ENCODE results near the gene BCL2L1.

Gene BCL2L1

GRCh38 chr20:31721408-31722256 is 1.0 kb downstream of the BCL2L1 start:
- Histone ChIP-seq H3K9me3 (ENCODE audit: low read length) (no peaks in the 10 kb centered on the region), H3K4me1 (ENCODE audit: insufficient read depth, low read length) (peaks cover 46% of the 10 kb centered on the region), H3K36me3 (ENCODE audit: insufficient read depth, low read length) (peaks cover 6% of the 10 kb centered on the region), H3K9ac (ENCODE audit: low read length) (peak overlapping the region; percentile 83), H3K27ac (ENCODE audit: low read depth, low read length) (peak overlapping the region; percentile 22), H3K27me3 (ENCODE audit: control insufficient read depth in 1 of 2, insufficient read depth in 2 of 2, low read length in 2 of 2) (no peaks in the 10 kb centered on the region), H3K4me3 (ENCODE audit: low read depth in 1 of 2, low read length in 2 of 2) (peak overlapping the region; percentile 94 to 98)

GRCh38 chr20:31720486-31721407 is 1.9 kb downstream of the BCL2L1 start:
- Histone ChIP-seq H3K4me3 (ENCODE audit: low read depth in 1 of 2, low read length in 2 of 2) (peak overlapping the region; percentile 94 to 98), H3K4me1 (ENCODE audit: insufficient read depth, low read length) (peaks cover 46% of the 10 kb centered on the region), H3K9ac (ENCODE audit: low read length) (peak overlapping the region; percentile 83), H3K9me3 (ENCODE audit: low read length) (no peaks in the 10 kb centered on the region), H3K27ac (ENCODE audit: low read depth, low read length) (peak overlapping the region; percentile 22), H3K27me3 (ENCODE audit: control insufficient read depth in 1 of 2, insufficient read depth in 2 of 2, low read length in 2 of 2) (no peaks in the 10 kb centered on the region), H3K36me3 (ENCODE audit: insufficient read depth, low read length) (peaks cover 6% of the 10 kb centered on the region)

DNA sequence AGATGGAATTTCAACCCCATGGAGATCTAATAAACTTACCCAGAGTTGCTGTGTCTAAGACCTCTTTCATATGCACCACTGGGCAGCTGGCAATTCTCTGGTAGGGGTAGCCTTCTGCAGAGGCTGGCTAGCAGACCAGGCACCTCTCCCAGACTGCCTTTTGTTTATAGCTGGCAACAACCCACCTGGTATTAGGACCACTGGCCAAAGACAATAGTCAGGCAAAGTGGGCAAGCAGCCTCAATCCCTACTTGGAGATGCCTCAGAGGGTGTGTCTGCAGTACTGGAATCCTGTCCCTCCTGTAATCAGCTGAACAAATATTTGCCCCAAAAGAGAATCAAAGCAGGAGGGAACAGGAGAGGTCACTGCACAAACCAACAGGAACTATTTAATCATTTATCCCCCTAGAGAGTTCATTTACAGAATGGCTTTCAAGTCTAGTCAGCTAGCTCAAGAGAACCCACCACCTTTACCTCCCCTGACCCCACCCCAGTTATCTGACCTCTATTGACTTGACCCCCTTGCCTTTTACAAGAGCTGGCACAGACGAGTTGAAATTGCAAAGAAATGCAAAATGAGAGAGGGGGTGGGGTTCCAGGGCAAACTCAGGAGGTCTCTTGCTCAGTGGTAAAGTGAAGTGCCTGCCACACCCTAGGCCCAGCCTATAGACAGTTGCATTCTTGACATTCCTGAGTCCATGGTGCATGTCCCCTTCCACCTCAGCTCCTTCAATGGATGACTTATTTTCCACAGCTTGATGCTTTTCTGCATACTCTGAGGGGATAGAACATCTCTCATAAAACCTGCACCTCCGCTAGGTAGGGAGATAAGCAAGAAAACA is 2.8 kb downstream of the BCL2L1 start:
- no peaks in the 10 kb centered on the region for H3K9me3 ChIP-seq (ENCODE audit: low read length)
- H3K4me1 ChIP-seq (ENCODE audit: insufficient read depth, low read length): peaks cover 46% of the 10 kb centered on the region
- no peak overlapping the region for H3K27ac ChIP-seq (ENCODE audit: low read depth, low read length)
- peak overlapping the region; percentile 94 to 98 for H3K4me3 ChIP-seq (ENCODE audit: low read depth in 1 of 2, low read length in 2 of 2)
- H3K36me3 ChIP-seq (ENCODE audit: insufficient read depth, low read length): peaks cover 6% of the 10 kb centered on the region
- peak overlapping the region; percentile 83 for H3K9ac ChIP-seq (ENCODE audit: low read length)
- H3K27me3 ChIP-seq (ENCODE audit: control insufficient read depth in 1 of 2, insufficient read depth in 2 of 2, low read length in 2 of 2): no peaks in the 10 kb centered on the region

- H3K4me1 ChIP-seq (ENCODE audit: insufficient read depth, low read length): peaks cover 47% of the 10 kb centered on the region
- no peaks in the 10 kb centered on the region for H3K9me3 ChIP-seq (ENCODE audit: low read length)
- H3K4me3 ChIP-seq (ENCODE audit: low read depth in 1 of 2, low read length in 2 of 2): peak overlapping the region in 1 of 2 donors; percentile 94
- H3K27ac ChIP-seq (ENCODE audit: low read depth, low read length): no peak overlapping the region
- H3K27me3 ChIP-seq (ENCODE audit: control insufficient read depth in 1 of 2, insufficient read depth in 2 of 2, low read length in 2 of 2): no peaks in the 10 kb centered on the region
- H3K9ac ChIP-seq (ENCODE audit: low read length): no peak overlapping the region
- H3K36me3 ChIP-seq (ENCODE audit: insufficient read depth, low read length): peaks cover 12% of the 10 kb centered on the region
Observed at GRCh38 chr20:31718952-31719643, 3.6 kb downstream of the BCL2L1 start.

DNA sequence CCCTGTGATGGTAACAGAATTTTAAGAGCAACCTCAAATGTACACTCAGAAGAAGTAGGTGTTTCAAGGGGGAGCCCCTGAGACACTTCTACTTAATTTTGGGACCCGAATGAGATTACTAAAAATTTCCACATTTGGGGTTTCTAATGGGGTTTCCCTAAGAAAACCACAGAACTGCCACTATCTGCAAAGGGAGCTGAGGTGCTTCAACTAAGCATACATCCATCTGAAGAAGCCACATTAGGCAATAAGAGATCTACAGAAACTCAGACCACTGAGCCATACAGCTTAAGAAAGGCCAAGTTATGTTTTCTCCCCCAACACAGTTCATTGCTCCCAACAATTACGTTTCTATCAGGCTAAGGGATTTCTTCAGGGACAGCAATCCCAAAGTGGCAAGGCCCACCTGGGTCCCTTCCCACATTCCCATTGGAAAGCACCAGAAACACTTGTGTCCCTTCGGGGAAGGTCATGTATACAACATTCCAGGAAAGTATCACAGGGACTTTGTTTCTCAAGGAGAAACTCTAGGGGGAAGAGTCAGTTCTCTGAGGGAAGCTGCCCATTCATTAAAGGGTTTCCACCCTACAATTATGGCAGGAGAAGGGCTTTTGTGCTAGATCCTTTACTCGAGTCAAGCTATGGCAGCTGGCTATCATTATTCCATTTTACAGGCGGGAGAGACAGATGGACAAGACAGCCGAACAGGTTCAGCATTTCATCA is 5.0 kb downstream of the BCL2L1 start:
- Histone ChIP-seq H3K4me3 (ENCODE audit: low read depth in 1 of 2, low read length in 2 of 2) (no peak overlapping the region), H3K27me3 (ENCODE audit: control insufficient read depth in 1 of 2, insufficient read depth in 2 of 2, low read length in 2 of 2) (no peaks in the 10 kb centered on the region), H3K27ac (ENCODE audit: low read depth, low read length) (no peak overlapping the region), H3K9ac (ENCODE audit: low read length) (no peak overlapping the region), H3K4me1 (ENCODE audit: insufficient read depth, low read length) (peaks cover 59% of the 10 kb centered on the region), H3K36me3 (ENCODE audit: insufficient read depth, low read length) (peaks cover 13% of the 10 kb centered on the region), H3K9me3 (ENCODE audit: low read length) (no peaks in the 10 kb centered on the region)

- Histone ChIP-seq H3K9me3 (ENCODE audit: low read length) (no peaks in the 10 kb centered on the region), H3K4me3 (ENCODE audit: low read depth in 1 of 2, low read length in 2 of 2) (no peak overlapping the region), H3K27me3 (ENCODE audit: control insufficient read depth in 1 of 2, insufficient read depth in 2 of 2, low read length in 2 of 2) (no peaks in the 10 kb centered on the region), H3K9ac (ENCODE audit: low read length) (no peak overlapping the region), H3K4me1 (ENCODE audit: insufficient read depth, low read length) (peaks cover 63% of the 10 kb centered on the region), H3K36me3 (ENCODE audit: insufficient read depth, low read length) (peaks cover 13% of the 10 kb centered on the region), H3K27ac (ENCODE audit: low read depth, low read length) (no peak overlapping the region)
Observed at GRCh38 chr20:31716818-31717477, 5.7 kb downstream of the BCL2L1 start.

- H3K9ac ChIP-seq (ENCODE audit: low read length): no peak overlapping the region
- peaks cover 14% of the 10 kb centered on the region for H3K36me3 ChIP-seq (ENCODE audit: insufficient read depth, low read length)
- peaks cover 63% of the 10 kb centered on the region for H3K4me1 ChIP-seq (ENCODE audit: insufficient read depth, low read length)
- H3K9me3 ChIP-seq (ENCODE audit: low read length): no peaks in the 10 kb centered on the region
- no peaks in the 10 kb centered on the region for H3K27me3 ChIP-seq (ENCODE audit: control insufficient read depth in 1 of 2, insufficient read depth in 2 of 2, low read length in 2 of 2)
- no peak overlapping the region for H3K4me3 ChIP-seq (ENCODE audit: low read depth in 1 of 2, low read length in 2 of 2)
- H3K27ac ChIP-seq (ENCODE audit: low read depth, low read length): no peak overlapping the region
Observed at GRCh38 chr20:31716351-31716750, 6.3 kb downstream of the BCL2L1 start.

GRCh38 chr20:31715766-31716165 is 6.9 kb downstream of the BCL2L1 start:
- Histone ChIP-seq H3K9ac (ENCODE audit: low read length) (no peak overlapping the region), H3K4me1 (ENCODE audit: insufficient read depth, low read length) (peaks cover 59% of the 10 kb centered on the region), H3K27me3 (ENCODE audit: control insufficient read depth in 1 of 2, insufficient read depth in 2 of 2, low read length in 2 of 2) (no peaks in the 10 kb centered on the region), H3K36me3 (ENCODE audit: insufficient read depth, low read length) (peaks cover 20% of the 10 kb centered on the region), H3K9me3 (ENCODE audit: low read length) (no peaks in the 10 kb centered on the region), H3K27ac (ENCODE audit: low read depth, low read length) (no peak overlapping the region), H3K4me3 (ENCODE audit: low read depth in 1 of 2, low read length in 2 of 2) (no peak overlapping the region)

DNA sequence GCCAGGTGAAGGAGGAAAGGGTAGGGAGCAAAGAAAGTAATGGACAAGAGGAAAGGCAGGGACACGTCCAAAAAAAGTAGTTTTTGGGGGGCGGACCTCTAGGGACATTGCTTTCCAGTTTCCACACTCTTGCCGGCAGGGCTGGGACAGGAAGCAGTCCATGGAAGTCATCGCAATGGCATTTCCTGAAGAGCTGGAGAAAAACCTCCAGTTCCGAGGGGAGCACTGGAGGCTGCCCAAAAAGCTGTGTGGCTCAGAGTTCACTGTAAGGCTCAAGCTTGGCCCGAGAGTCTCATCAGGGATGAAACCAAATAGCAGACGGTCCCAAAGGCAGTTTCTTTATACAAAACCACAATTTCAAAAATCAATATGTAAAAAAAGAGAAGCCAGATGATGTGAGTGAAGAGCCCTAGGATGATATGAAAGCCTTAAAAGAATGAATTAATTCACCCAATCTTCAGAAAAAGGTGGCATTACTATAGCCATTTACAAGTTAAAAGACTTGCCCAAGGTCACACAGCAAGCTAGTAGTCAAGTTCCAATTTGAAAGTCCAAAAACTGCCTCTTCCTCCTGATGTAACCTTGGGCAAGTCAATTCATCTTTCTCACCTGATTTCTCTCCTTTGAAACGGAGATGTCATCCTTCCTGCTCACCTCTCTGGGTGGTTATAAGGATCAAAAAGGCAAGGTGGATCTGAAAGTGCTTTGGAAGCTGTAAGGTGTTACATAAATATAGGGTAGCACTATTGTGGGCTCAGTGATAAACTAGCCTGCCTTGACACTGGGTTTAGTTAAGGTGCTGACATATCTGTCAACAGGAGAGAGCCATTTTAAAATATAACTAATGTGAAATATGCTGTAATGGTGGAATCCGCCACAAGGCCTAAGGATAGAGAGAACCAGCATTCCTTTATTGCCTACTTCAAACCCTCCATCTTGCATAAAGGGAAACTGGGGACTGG is 9.1 kb downstream of the BCL2L1 start:
- peak overlapping the region in 1 of 2 donors; percentile 26 for H3K4me3 ChIP-seq (ENCODE audit: low read depth in 1 of 2, low read length in 2 of 2)
- peaks cover 39% of the 10 kb centered on the region for H3K4me1 ChIP-seq (ENCODE audit: insufficient read depth, low read length)
- no peak overlapping the region for H3K9ac ChIP-seq (ENCODE audit: low read length)
- no peaks in the 10 kb centered on the region for H3K27me3 ChIP-seq (ENCODE audit: control insufficient read depth in 1 of 2, insufficient read depth in 2 of 2, low read length in 2 of 2)
- peaks cover 18% of the 10 kb centered on the region for H3K36me3 ChIP-seq (ENCODE audit: insufficient read depth, low read length)
- peak overlapping the region; percentile 56 for H3K27ac ChIP-seq (ENCODE audit: low read depth, low read length)
- H3K9me3 ChIP-seq (ENCODE audit: low read length): no peaks in the 10 kb centered on the region
